GM12873 (cell line): Measurements from ENCODE around the gene R3HDM4.

Source experiments
- TF ChIP-seq, protein P1 (sequence below): IDR thresholded peaks from 2 replicates; pipeline ENCODE4 v1.5.1; 2012; ENCODE audit warnings: low read depth, mild to moderate bottlenecking, moderate library complexity, low read length, control low read depth; ENCODE audit not compliant: insufficient read depth; ENCODE audit errors: missing control alignments

R3HDM4 gene

DNA sequence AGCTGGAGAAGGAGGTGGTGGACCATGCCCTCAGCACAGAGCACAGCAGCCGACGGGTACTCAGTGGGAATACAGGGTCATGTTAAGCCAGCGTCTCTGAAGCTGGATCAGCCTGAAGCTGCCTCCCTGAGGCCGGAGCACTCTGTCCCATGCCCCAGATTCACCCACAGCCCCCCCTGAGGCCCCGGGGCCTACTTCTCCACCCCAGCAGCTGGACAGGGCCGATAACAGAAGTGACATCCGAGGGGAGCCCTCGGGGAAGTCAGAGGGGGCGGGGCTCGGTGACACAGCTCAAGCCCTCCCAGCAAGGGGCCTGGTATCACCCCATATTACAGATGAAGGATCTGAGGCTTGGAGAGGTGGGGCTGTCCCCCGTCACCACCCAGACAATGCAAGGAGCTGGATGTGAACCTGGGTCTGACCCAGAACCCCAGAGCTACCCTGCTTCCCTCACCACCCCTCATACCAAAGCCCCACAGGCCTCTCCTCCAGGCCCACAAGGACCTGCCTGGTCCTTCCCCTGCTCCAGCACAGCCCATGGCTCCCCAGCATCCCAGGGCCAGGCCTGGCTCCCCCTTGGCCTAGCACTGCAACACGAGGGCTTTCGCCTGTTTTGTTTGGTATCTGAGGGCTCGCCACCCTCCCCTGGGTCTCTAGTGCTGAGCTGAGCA, 5.7 kb downstream of the R3HDM4 start:
- TF ChIP-seq, protein P1, sequence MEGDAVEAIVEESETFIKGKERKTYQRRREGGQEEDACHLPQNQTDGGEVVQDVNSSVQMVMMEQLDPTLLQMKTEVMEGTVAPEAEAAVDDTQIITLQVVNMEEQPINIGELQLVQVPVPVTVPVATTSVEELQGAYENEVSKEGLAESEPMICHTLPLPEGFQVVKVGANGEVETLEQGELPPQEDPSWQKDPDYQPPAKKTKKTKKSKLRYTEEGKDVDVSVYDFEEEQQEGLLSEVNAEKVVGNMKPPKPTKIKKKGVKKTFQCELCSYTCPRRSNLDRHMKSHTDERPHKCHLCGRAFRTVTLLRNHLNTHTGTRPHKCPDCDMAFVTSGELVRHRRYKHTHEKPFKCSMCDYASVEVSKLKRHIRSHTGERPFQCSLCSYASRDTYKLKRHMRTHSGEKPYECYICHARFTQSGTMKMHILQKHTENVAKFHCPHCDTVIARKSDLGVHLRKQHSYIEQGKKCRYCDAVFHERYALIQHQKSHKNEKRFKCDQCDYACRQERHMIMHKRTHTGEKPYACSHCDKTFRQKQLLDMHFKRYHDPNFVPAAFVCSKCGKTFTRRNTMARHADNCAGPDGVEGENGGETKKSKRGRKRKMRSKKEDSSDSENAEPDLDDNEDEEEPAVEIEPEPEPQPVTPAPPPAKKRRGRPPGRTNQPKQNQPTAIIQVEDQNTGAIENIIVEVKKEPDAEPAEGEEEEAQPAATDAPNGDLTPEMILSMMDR = no peak

DNA sequence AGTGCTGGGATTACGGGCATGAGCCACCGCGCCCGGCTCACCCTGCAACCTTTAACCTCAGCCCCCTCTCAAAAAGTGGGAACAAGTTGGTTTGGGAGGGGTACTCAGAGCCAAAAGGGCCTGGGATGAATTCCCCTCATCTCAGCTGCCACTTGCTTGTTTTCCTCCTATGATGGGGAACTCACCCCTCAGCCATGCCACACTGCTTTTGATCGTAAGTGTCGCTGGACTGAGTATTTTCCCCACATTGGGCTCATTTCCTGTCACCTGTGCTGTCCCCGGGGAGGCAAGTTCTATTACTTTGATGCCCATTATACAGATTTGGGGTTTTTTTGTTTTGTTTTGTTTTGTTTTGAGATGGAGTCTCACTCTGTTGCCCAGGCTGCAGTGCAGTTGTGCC, 6.5 kb downstream of the R3HDM4 start:
- TF ChIP-seq, protein P1 = no peak

DNA sequence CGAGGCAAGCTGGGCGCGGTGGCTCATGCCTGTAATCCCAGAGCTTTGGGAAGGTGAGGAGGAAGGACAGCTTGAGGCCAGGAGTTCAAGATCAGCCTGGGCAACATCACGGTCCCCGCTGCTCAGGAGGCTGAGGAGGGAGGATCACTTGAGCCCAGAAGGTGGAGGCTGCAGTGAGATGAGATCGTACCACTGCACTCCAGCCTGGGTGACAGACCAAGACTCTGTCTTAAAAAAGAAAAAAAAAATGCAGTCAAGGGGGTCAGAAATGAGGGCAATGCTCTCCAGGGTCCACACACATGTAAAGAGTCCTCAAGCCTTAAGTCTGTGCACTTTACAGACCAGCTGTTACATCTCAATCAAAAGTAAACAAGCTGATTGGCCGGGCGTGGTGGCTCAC, 8.5 kb downstream of the R3HDM4 start:
- TF ChIP-seq, protein P1 = no peak

DNA sequence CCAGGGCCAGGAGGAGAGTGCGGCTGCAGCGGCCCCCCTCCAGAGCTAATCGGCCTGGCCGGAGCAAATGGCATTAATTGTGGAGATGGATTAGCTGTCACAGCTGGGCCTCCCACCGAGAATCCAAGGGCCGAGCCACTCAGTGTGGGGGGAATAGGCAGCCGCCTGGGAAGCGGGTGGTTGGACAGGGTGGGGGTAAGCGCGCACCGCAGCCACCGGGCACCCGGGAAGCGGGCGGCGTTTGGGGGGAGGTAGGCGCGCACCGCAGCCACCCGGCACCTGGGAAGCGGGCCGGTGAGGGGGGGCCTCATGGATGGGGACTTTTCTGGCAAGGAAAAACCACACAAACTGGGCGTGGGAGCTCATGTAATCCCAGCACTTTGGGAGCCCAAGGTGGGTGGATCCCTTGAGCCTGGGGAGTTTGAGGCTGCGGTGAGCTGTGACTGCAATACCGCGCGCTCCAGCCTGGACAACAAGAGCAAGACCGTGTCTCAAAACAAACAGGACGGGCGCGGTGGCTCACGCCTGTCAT, 9.7 kb downstream of the R3HDM4 start:
- TF ChIP-seq, protein P1 = no peak

DNA sequence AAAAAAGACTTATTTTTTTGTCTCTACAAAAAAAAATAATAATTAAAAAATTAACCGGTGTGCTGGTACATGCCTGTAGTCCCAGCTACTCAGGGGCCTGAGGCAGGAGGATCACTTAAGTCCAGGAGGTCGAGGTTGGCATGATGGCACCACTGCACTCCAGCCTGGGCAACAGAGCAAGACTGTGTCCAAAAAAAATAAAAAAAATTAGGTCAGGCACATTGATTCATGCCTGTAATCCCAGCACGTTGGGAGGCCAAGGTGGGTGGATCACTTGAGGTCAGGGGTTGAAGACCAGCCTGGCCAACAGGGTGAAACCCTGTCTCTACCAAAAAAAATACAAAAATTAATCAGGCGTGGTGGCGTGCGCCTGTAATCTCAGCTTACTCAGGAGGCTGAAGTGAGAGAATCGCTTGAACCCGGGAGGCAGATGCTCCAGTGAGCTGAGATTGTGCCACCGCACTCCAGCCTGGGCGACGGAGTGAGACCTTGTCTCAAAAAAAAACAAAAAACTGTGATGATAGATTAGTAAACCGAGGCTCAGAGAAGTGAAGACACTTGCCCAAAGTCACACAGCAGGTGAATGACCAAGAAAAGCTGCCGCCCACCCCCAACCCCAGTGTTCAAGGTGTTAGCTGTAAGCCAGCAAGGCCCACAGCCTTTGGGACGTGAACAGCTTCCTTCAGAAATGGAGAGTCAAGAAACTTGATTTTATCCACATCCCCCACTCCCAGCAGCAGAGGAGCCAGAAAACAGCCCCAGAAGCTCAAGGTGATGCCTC, 10.4 kb downstream of the R3HDM4 start:
- TF ChIP-seq, protein P1 = no peak

DNA sequence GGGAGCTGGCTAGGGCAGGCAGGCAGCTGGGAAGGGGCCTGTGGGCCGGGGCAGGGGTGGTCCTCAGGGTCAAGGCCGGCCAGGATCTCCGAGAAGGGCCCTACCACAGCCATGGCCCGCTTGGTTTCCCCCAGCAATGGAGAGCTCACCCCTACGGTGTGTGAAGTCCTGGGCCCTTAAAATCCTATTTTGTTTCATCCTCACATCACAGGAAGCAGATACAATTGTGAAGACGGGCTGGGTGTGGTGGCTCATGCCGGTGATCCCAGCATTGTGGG, 11.0 kb downstream of the R3HDM4 start:
- TF ChIP-seq, protein P1 = no peak

DNA sequence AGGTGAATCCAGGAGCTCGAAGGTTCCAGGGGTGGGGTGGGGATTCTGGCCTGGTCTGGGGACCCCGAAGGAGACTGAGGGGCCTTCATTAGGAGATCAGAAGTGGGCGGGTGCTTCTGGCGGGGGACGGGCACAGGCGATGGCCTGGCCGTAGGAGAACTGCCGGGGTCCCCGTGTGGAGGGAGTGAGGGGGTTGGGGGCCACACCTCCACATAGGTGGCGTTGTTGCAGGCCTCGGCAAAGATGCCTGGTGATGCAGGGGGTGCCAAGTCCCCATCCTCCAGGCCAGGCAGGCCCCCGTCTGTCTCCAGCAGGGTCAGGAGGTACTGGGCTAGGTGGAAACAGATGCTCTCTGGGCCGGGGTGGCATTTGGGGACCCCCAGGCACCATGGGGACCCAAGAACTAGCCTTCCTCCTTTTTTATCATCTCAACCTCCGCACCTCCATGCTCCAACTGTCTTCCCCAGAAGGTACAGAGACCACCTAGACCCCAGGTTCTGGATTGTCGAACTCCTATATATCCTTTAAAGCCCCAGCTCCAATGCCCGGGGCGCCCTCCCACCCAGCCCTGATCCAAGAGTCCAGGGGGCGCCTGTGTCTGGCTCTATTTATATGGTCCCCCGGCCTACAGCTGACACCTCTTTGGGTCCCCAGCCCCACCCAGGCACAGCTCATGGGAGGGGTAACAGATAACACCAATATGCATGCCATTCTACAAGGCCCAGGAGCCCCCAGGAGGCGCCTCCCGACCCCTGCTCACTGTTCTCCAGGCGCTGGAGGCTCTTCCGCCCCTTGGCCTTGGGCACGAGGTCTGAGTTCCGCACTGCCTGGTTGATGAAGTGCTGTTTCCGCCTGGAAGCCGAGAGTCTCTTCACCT, 11.6 kb downstream of the R3HDM4 start:
- TF ChIP-seq, protein P1 = no peak
